HepG2 (cell line): Measurements from ENCODE around the gene FPGS. TPM values are rescaled to one million over a fixed set of nuclear protein-coding genes. Genes with fewer than 3 reads are reported as not detected.

Experiments
- CEBPG ChIP-seq: IDR thresholded peaks from 2 replicates; pipeline ENCODE4 v1.6.1; 2016
- CHD2 ChIP-seq: IDR thresholded peaks from 2 replicates; pipeline ENCODE4 v1.6.1; 2011; ENCODE audit warnings: low read depth, low read length, improper control_type of control experiment
- GABPA ChIP-seq, 2 experiments: IDR thresholded peaks; 2 replicates each; pipeline ENCODE4 v1.6.1; 2011 to 2016; ENCODE audit warnings: low read depth in 2 of 2, low read length in 1 of 2, missing biosample characterization in 1 of 2, missing genetic modification characterization in 1 of 2
- HOXA3 ChIP-seq: sonication (generic); formaldehyde crosslinking; IDR thresholded peaks from 2 replicates; pipeline ENCODE4 v1.5.0; 2020; ENCODE audit warnings: missing genetic modification reagents
- NFAT5 ChIP-seq: sonication (generic); formaldehyde crosslinking; IDR thresholded peaks from 2 replicates; pipeline ENCODE4 v1.4.0; 2020; ENCODE audit warnings: missing genetic modification reagents
- NRL ChIP-seq: sonication (generic); formaldehyde crosslinking; IDR thresholded peaks from 2 replicates; pipeline ENCODE4 v1.5.0; 2020; ENCODE audit warnings: missing genetic modification reagents, mild to moderate bottlenecking, moderate library complexity, borderline replicate concordance
- PREB ChIP-seq: sonication (generic); formaldehyde crosslinking; IDR thresholded peaks from 2 replicates; pipeline ENCODE4 v1.4.0; 2020; ENCODE audit warnings: missing genetic modification reagents
- SAP130 ChIP-seq: IDR thresholded peaks from 2 replicates; pipeline ENCODE4 v1.6.1; 2016; ENCODE audit warnings: low read depth
- SATB2 ChIP-seq: sonication (generic); formaldehyde crosslinking; IDR thresholded peaks from 2 replicates; pipeline ENCODE4 v1.5.0; 2020; ENCODE audit warnings: missing genetic modification reagents
- SNAPC2 ChIP-seq: sonication (generic); formaldehyde crosslinking; IDR thresholded peaks from 2 replicates; pipeline ENCODE4 v1.8.1; 2022; ENCODE audit warnings: mild to moderate bottlenecking, missing genetic modification reagents
- SP2 ChIP-seq: sonication (generic); formaldehyde crosslinking; IDR thresholded peaks from 2 replicates; pipeline ENCODE4 v1.5.1; 2020; ENCODE audit warnings: mild to moderate bottlenecking, missing genetic modification reagents
- SPEN ChIP-seq: sonication (generic); formaldehyde crosslinking; IDR thresholded peaks from 2 replicates; pipeline ENCODE4 v1.5.1; 2020; ENCODE audit warnings: low read depth, mild to moderate bottlenecking, missing genetic modification reagents
- SYNCRIP ChIP-seq: fragments of 200-400 bp; formaldehyde crosslinking; IDR thresholded peaks from 2 replicates; pipeline ENCODE4 v1.6.1; 2018; ENCODE audit warnings: mild to moderate bottlenecking, low read depth, low read length; ENCODE audit not compliant: insufficient read depth
- TEAD3 ChIP-seq: optimal IDR thresholded peaks from 2 replicates; pipeline ENCODE3; 2016; ENCODE audit warnings: borderline replicate concordance
- YEATS2 ChIP-seq: sonication (generic); formaldehyde crosslinking; IDR thresholded peaks from 2 replicates; pipeline ENCODE4 v1.4.0; 2020; ENCODE audit warnings: missing genetic modification reagents, borderline replicate concordance
- ZBTB38 ChIP-seq: sonication (generic); formaldehyde crosslinking; IDR thresholded peaks from 2 replicates; pipeline ENCODE4 v1.5.1; 2020; ENCODE audit warnings: mild to moderate bottlenecking, missing genetic modification reagents
- ZBTB4 ChIP-seq: sonication (generic); formaldehyde crosslinking; IDR thresholded peaks from 2 replicates; pipeline ENCODE4 v1.4.0; 2020; ENCODE audit warnings: missing genetic modification reagents, mild to moderate bottlenecking, borderline replicate concordance
- ZFX ChIP-seq: sonication (generic); formaldehyde crosslinking; IDR thresholded peaks from 2 replicates; pipeline ENCODE4 v1.4.0; 2020; ENCODE audit warnings: mild to moderate bottlenecking, low read depth, missing genetic modification reagents, moderate library complexity
- ZNF274 ChIP-seq: sonication (generic); formaldehyde crosslinking; IDR thresholded peaks from 2 replicates; pipeline ENCODE4 v1.5.1; 2020; ENCODE audit warnings: mild to moderate bottlenecking, missing genetic modification reagents
- ZSCAN20 ChIP-seq: sonication (generic); formaldehyde crosslinking; IDR thresholded peaks from 2 replicates; pipeline ENCODE4 v1.4.0; 2020; ENCODE audit warnings: missing genetic modification reagents, mild to moderate bottlenecking, borderline replicate concordance
- polyA plus RNA-seq, 8 experiments: library from polyadenylated mRNA; depleted of rRNA in 3 of 8; stranded (reverse) in 7 of 8; unstranded in 1 of 8; fragments of >200 nt; fragmentation: Illumina TruSeq in 4 of 8; extraction: Trizol in 4 of 8; gene quantifications; 2 replicates each; pipeline versions ENCODE4 v1.2.1 to v1.2.3, GENCODE V29; 2011 to 2016; ENCODE audit warnings: low read depth in 4 of 8, missing spikeins in 1 of 8, mixed read lengths in 1 of 8; ENCODE audit not compliant: insufficient read depth in 1 of 8
- total RNA-seq, 5 experiments: library from RNA; depleted of rRNA; stranded (reverse); fragments of >200 nt; fragmentation: Illumina TruSeq; extraction: Trizol; gene quantifications; 2 replicates each; pipeline ENCODE4 v1.2.3, GENCODE V29; 2016; ENCODE audit warnings: low read depth in 1 of 5

The FPGS gene
- total and polyA plus RNA-seq, 2 of the 13 experiments (the other 11 are each of a cell fraction or from before 2014, with no cell fraction given), result 35.6 to 36.8 TPM

- no peak; the same call in 1 of the 2 replicates for TF ChIP-seq NFAT5 (CRISPR knock-in tag)
- TF ChIP-seq ZBTB38 (CRISPR knock-in tag), result 0 out of 2 replicates have a peak, but pooled peaks have one; percentile 31
- TF ChIP-seq SNAPC2 (CRISPR knock-in tag), result peak; percentile 64; the same call in 1 of the 2 replicates
- no peak for TF ChIP-seq CEBPG (CRISPR knock-in tag)
- peak; percentile 95 for TF ChIP-seq GABPA (IDR thresholded peaks at IDR 0.05; ENCODE audit: low read depth, low read length)
- TF ChIP-seq GABPA (CRISPR knock-in tag; IDR thresholded peaks at IDR 0.05; ENCODE audit: low read depth), result peak; percentile 86
- peak; percentile 61; the same call in 1 of the 2 replicates for TF ChIP-seq HOXA3 (CRISPR knock-in tag)
- peak; percentile 10 for TF ChIP-seq TEAD3 (CRISPR knock-in tag)
- no peak for TF ChIP-seq ZBTB4 (CRISPR knock-in tag)
- TF ChIP-seq SYNCRIP, result no peak
- peak; percentile 81 for TF ChIP-seq SAP130 (CRISPR knock-in tag)
- peak; percentile 76 for TF ChIP-seq SP2 (CRISPR knock-in tag)
- TF ChIP-seq SPEN (CRISPR knock-in tag), result peak; percentile 63
- TF ChIP-seq NRL (CRISPR knock-in tag), result 0 out of 2 replicates have a peak, but pooled peaks have one; percentile 27
- TF ChIP-seq ZFX (CRISPR knock-in tag), result peak; percentile 82
- no peak for TF ChIP-seq ZSCAN20 (CRISPR knock-in tag)
- 0 out of 2 replicates have a peak, but pooled peaks have one; percentile 22 for TF ChIP-seq YEATS2 (CRISPR knock-in tag)
- TF ChIP-seq PREB (CRISPR knock-in tag), result 0 out of 2 replicates have a peak, but pooled peaks have one; percentile 60
- TF ChIP-seq SATB2 (CRISPR knock-in tag), result no peak
- TF ChIP-seq ZNF274, result peak; percentile 55; the same call in 1 of the 2 replicates
- TF ChIP-seq CHD2, result peak; percentile 60; the same call in 1 of the 2 replicates
Observed at GRCh38 chr9:127785933-127786772, 16.5 kb upstream of the FPGS start, which contains the start of gene CDK9 (continued).
